ENCODE measurements around the gene SHOC2.

Gene SHOC2

DNA sequence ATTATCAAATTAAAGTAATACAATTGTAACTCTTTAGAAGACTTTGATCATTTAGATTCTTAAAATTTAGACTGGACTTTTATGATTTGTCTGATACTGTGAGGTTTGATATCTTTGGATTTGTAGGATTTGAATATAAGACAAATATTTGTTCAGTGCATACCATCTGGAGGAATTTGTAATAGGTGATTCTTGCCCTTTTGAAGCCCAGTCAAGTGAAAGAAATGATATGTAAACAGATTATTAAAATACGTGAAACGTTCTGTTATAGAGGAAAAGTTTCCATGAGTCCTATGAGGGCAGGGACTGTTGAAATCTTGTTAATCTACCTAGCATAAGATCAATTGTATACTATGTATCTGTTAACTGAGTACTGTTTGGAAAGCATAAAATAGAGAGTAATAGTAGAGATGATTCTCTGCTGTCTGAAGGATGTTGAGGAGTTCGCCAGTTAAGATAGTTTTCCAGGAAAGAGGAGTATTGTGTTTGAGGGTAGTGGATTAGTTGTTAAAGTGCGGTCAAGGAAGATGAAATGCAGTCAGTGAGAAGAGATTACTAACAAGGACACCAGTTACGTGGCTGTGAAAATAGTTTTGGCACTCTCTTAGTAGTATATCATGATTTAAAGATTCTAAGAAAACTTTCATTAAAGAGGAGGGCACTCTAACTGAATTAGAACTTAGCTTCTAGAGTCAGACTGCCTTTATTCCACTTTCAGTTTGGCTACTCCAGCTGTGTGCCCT lies 33.3 kb upstream of the SHOC2 start:
- H3K9me3 ChIP-seq (ENCODE audit: control extremely low read depth in 1 of 5, control insufficient read depth in 4 of 5, insufficient read depth in 2 of 5, low read depth in 1 of 5, low read length in 4 of 5) = no peaks in the 10 kb centered on the region
- H3K27me3 ChIP-seq (replicated peaks in 2 of 5; ENCODE audit: control insufficient read depth in 4 of 5, insufficient read depth in 5 of 5, low read length in 4 of 5) = no peaks in the 10 kb centered on the region
- peaks cover 0 to 4% (median 1%) of the 10 kb centered on the region in 4 experiments for H3K4me1 ChIP-seq (ENCODE audit: control extremely low read depth in 1 of 4, control insufficient read depth in 4 of 4, insufficient read depth in 4 of 4, low read length in 3 of 4)
- peaks cover 19 to 83% (median 35%) of the 10 kb centered on the region in 4 experiments for H3K36me3 ChIP-seq (ENCODE audit: control insufficient read depth in 4 of 4, insufficient read depth in 4 of 4, low read length in 3 of 4)
- ChIA-PET POLR2A (no interaction called here), CTCF (interaction anchor here (1.3 to 1.6 kb wide), 4 partner anchors 10 to 141 kb away, joined by 3 to 7 read pairs (median 4); no protein-coding TSS in a partner anchor)
- 67% methylated on average over 3 of the region's 5 CpGs for whole genome bisulfite sequencing (ENCODE audit: insufficient coverage)
- DNase-seq = no peak
- no peak overlapping the region for H3K27ac ChIP-seq (ENCODE audit: insufficient read depth in 1 of 2, low read depth in 1 of 2, low read length in 2 of 2, poor library complexity in 1 of 2, severe bottlenecking in 2 of 2)
- no peak overlapping the region for H3K4me3 ChIP-seq (ENCODE audit: control insufficient read depth in 1 of 7, extremely low read depth in 1 of 7, insufficient read depth in 4 of 7, low read depth in 2 of 7, low read length in 6 of 7)

DNA sequence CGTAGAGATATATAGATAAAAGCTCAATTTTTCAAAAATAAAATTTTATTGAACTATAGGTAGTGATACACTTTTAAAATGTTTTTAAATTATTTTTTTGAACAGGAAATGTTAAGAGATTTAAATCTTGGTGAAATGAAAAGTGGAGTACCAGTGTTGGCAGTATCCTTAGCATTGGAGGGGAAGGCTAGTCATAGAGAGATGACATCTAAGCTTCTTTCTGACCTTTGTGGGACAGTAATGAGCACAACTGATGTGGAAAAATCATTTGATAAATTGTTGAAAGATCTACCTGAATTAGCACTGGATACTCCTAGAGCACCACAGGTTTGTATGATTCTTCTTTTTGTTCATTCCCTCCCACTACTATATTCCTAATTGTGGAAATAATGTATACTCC lies 31.8 kb upstream of the SHOC2 start:
- DNase-seq = no peak
- H3K9me3 ChIP-seq (ENCODE audit: control extremely low read depth in 1 of 5, control insufficient read depth in 4 of 5, insufficient read depth in 2 of 5, low read depth in 1 of 5, low read length in 4 of 5) = no peaks in the 10 kb centered on the region
- WGBS (ENCODE audit: insufficient coverage) = no CpG with 5 or more reads among the region's 1 CpG
- ChIA-PET CTCF (interaction anchor here (0.6 to 1.6 kb wide), 6 partner anchors 9 to 142 kb away, joined by 3 to 7 read pairs (median 4); no protein-coding TSS in a partner anchor), POLR2A (interaction anchor here (1.2 kb wide), 1 partner anchor 15 kb away, joined by 3 read pairs; no protein-coding TSS in a partner anchor)
- H3K27ac ChIP-seq (ENCODE audit: insufficient read depth in 1 of 2, low read depth in 1 of 2, low read length in 2 of 2, poor library complexity in 1 of 2, severe bottlenecking in 2 of 2) = no peak overlapping the region
- H3K36me3 ChIP-seq (ENCODE audit: control insufficient read depth in 4 of 4, insufficient read depth in 4 of 4, low read length in 3 of 4) = peaks cover 19 to 82% (median 33%) of the 10 kb centered on the region in 4 experiments
- no peak overlapping the region for H3K4me3 ChIP-seq (ENCODE audit: control insufficient read depth in 1 of 7, extremely low read depth in 1 of 7, insufficient read depth in 4 of 7, low read depth in 2 of 7, low read length in 6 of 7)
- H3K4me1 ChIP-seq (ENCODE audit: control extremely low read depth in 1 of 4, control insufficient read depth in 4 of 4, insufficient read depth in 4 of 4, low read length in 3 of 4) = peaks cover 0 to 4% (median 1%) of the 10 kb centered on the region in 4 experiments
- H3K27me3 ChIP-seq (replicated peaks in 2 of 5; ENCODE audit: control insufficient read depth in 4 of 5, insufficient read depth in 5 of 5, low read length in 4 of 5) = no peaks in the 10 kb centered on the region

DNA sequence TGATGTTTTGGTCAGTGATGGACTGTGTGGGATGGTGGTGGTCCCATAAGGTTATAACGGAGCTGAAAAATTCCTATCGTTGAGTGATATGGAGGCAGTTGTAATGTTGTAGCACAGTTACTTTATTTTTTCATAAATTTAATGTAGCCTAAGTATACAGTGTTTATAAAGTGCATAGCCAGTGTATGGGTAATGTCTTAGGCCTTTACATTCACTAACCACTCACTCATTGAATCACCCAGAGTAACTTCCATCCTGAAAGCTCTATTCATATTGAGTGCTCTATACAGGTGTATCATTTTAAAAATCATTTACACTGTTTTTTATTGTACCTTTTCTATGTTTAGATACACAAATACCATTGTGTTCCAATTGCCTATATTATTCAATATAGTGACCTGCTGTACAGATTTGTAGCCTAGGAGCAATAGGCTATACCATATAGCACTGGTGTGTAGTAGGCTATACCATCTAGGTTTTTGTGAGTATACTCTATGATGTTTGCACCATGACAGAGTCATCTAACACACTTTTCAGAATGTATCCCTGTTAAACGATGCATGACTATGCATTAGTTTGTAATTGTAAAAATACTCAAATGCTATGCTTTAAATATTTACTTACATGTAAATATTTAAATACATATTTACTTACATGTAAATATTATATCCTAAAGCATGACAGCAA lies 26.7 kb upstream of the SHOC2 start:
- Histone ChIP-seq H3K27me3 (replicated peaks in 2 of 5; ENCODE audit: control insufficient read depth in 4 of 5, insufficient read depth in 5 of 5, low read length in 4 of 5) (no peaks in the 10 kb centered on the region), H3K4me3 (ENCODE audit: control insufficient read depth in 1 of 7, extremely low read depth in 1 of 7, insufficient read depth in 4 of 7, low read depth in 2 of 7, low read length in 6 of 7) (no peak overlapping the region), H3K27ac (ENCODE audit: insufficient read depth in 1 of 2, low read depth in 1 of 2, low read length in 2 of 2, poor library complexity in 1 of 2, severe bottlenecking in 2 of 2) (no peak overlapping the region), H3K9me3 (ENCODE audit: control extremely low read depth in 1 of 5, control insufficient read depth in 4 of 5, insufficient read depth in 2 of 5, low read depth in 1 of 5, low read length in 4 of 5) (no peaks in the 10 kb centered on the region), H3K4me1 (ENCODE audit: control extremely low read depth in 1 of 4, control insufficient read depth in 4 of 4, insufficient read depth in 4 of 4, low read length in 3 of 4) (no peaks in the 10 kb centered on the region), H3K36me3 (ENCODE audit: control insufficient read depth in 4 of 4, insufficient read depth in 4 of 4, low read length in 3 of 4) (peaks cover 24 to 72% (median 33%) of the 10 kb centered on the region in 4 experiments)
- no CpG with 5 or more reads among the region's 3 CpGs for WGBS (ENCODE audit: insufficient coverage)
- POLR2A ChIA-PET = no interaction called here
- no peak for DNase-seq
- CTCF ChIA-PET = interaction anchor here (0.5 to 5.3 kb wide), 14 partner anchors 10 to 282 kb away, joined by 3 to 32 read pairs (median 4); no protein-coding TSS in a partner anchor

DNA sequence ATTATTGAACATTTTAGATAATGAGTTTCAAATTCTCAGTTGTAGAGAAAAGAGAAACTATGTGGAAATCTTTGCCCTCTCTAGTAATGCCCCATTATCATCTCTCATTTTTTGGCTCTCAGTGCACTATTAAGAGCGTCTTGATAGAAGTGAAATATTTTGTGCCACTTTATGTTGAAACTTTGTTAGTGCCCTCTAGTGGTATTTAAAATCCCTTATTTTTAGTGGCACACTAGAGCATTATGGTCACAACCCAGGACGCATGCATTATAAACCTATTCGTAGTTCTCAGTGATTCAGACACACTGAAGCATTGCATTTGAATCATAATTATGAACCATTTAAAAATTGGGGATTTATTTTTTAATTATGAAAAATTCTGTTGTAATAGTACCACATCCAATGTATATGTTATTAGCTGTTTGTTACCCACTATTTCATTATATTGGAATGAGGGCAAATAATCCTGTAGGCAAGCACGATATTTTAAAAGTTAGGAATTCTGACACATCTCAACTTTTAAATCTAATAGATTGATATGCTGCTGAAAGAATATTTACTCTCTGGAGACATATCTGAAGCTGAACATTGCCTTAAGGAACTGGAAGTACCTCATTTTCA lies 25.7 kb upstream of the SHOC2 start:
- POLR2A ChIA-PET = no interaction called here
- H3K9me3 ChIP-seq (ENCODE audit: control extremely low read depth in 1 of 5, control insufficient read depth in 4 of 5, insufficient read depth in 2 of 5, low read depth in 1 of 5, low read length in 4 of 5) = no peaks in the 10 kb centered on the region
- H3K27me3 ChIP-seq (replicated peaks in 2 of 5; ENCODE audit: control insufficient read depth in 4 of 5, insufficient read depth in 5 of 5, low read length in 4 of 5) = no peaks in the 10 kb centered on the region
- CTCF ChIA-PET = interaction anchor here (0.6 to 5.3 kb wide), 17 partner anchors 10 to 171 kb away, joined by 3 to 32 read pairs (median 4); partner anchors contain the start of gene PDCD4
- WGBS (ENCODE audit: insufficient coverage) = no CpG with 5 or more reads among the region's 4 CpGs
- no peak overlapping the region for H3K27ac ChIP-seq (ENCODE audit: insufficient read depth in 1 of 2, low read depth in 1 of 2, low read length in 2 of 2, poor library complexity in 1 of 2, severe bottlenecking in 2 of 2)
- DNase-seq = peak; percentile 58 to 83 (median 78)
- peaks cover 26 to 76% (median 31%) of the 10 kb centered on the region in 4 experiments for H3K36me3 ChIP-seq (ENCODE audit: control insufficient read depth in 4 of 4, insufficient read depth in 4 of 4, low read length in 3 of 4)
- H3K4me1 ChIP-seq (ENCODE audit: control extremely low read depth in 1 of 4, control insufficient read depth in 4 of 4, insufficient read depth in 4 of 4, low read length in 3 of 4) = no peaks in the 10 kb centered on the region
- H3K4me3 ChIP-seq (ENCODE audit: control insufficient read depth in 1 of 7, extremely low read depth in 1 of 7, insufficient read depth in 4 of 7, low read depth in 2 of 7, low read length in 6 of 7) = no peak overlapping the region

DNA sequence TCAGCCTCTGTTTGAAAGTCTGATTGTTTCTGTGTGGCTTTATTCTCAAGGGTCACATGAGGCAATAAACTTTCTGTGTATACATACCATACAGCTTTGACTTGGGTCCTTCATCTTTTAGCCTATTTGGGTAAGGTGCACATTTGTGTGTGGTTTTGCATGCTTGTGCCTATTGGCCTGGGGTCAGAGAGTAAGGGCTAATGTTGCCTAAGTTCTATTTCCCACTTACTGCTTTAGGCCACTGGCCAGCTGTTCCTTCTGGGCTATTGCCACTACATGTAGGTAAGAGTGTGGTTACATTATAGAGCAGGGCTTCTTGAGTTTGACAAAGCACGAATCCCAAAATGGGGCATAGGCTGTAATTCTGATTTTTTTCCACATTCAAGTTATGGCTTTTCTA lies 22.2 kb upstream of the SHOC2 start:
- no peak overlapping the region for H3K4me3 ChIP-seq (ENCODE audit: control insufficient read depth in 1 of 7, extremely low read depth in 1 of 7, insufficient read depth in 4 of 7, low read depth in 2 of 7, low read length in 6 of 7)
- ChIA-PET CTCF (interaction anchor here (0.9 to 3.7 kb wide), 12 partner anchors 9 to 297 kb away, joined by 3 to 22 read pairs (median 6); no protein-coding TSS in a partner anchor), POLR2A (no interaction called here)
- DNase-seq = no peak
- no peak overlapping the region for H3K27ac ChIP-seq (ENCODE audit: insufficient read depth in 1 of 2, low read depth in 1 of 2, low read length in 2 of 2, poor library complexity in 1 of 2, severe bottlenecking in 2 of 2)
- H3K36me3 ChIP-seq (ENCODE audit: control insufficient read depth in 4 of 4, insufficient read depth in 4 of 4, low read length in 3 of 4) = peaks cover 25 to 73% (median 34%) of the 10 kb centered on the region in 4 experiments
- no CpG with 5 or more reads among the region's 1 CpG for WGBS (ENCODE audit: insufficient coverage)
- no peaks in the 10 kb centered on the region for H3K9me3 ChIP-seq (ENCODE audit: control extremely low read depth in 1 of 5, control insufficient read depth in 4 of 5, insufficient read depth in 2 of 5, low read depth in 1 of 5, low read length in 4 of 5)
- H3K27me3 ChIP-seq (replicated peaks in 2 of 5; ENCODE audit: control insufficient read depth in 4 of 5, insufficient read depth in 5 of 5, low read length in 4 of 5) = no peaks in the 10 kb centered on the region
- no peaks in the 10 kb centered on the region for H3K4me1 ChIP-seq (ENCODE audit: control extremely low read depth in 1 of 4, control insufficient read depth in 4 of 4, insufficient read depth in 4 of 4, low read length in 3 of 4)

DNA sequence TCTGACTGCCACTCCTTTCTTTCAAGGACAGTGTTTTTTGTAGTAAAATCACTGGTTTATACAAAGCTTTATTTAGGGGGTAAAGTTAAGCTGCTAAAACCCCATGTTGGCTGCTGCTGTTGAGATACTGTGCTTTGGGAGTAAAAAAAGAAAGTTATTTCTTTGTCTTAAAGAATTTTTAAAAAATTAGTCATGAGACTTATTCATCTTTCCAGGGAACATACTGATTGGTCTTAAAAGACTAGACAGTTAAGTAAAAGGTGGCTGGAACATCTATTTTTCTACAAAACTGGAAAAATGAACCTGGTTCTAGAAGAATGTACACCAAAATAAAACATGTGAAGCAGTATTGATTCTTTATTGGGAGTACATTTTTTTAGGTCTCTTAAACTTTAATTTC lies 21.0 kb upstream of the SHOC2 start:
- H3K36me3 ChIP-seq (ENCODE audit: control insufficient read depth in 4 of 4, insufficient read depth in 4 of 4, low read length in 3 of 4) = peaks cover 25 to 67% (median 34%) of the 10 kb centered on the region in 4 experiments
- no peaks in the 10 kb centered on the region for H3K27me3 ChIP-seq (replicated peaks in 2 of 5; ENCODE audit: control insufficient read depth in 4 of 5, insufficient read depth in 5 of 5, low read length in 4 of 5)
- no peaks in the 10 kb centered on the region for H3K9me3 ChIP-seq (ENCODE audit: control extremely low read depth in 1 of 5, control insufficient read depth in 4 of 5, insufficient read depth in 2 of 5, low read depth in 1 of 5, low read length in 4 of 5)
- POLR2A ChIA-PET = interaction anchor here (0.7 kb wide), 1 partner anchor 8 kb away, joined by 3 read pairs; no protein-coding TSS in a partner anchor
- no peak overlapping the region for H3K27ac ChIP-seq (ENCODE audit: insufficient read depth in 1 of 2, low read depth in 1 of 2, low read length in 2 of 2, poor library complexity in 1 of 2, severe bottlenecking in 2 of 2)
- no peak overlapping the region for H3K4me3 ChIP-seq (ENCODE audit: control insufficient read depth in 1 of 7, extremely low read depth in 1 of 7, insufficient read depth in 4 of 7, low read depth in 2 of 7, low read length in 6 of 7)
- DNase-seq = no peak
- CTCF ChIA-PET = interaction anchor here (0.9 to 3.7 kb wide), 5 partner anchors 12 to 298 kb away, joined by 3 to 22 read pairs (median 4); no protein-coding TSS in a partner anchor
- H3K4me1 ChIP-seq (ENCODE audit: control extremely low read depth in 1 of 4, control insufficient read depth in 4 of 4, insufficient read depth in 4 of 4, low read length in 3 of 4) = no peaks in the 10 kb centered on the region

All from common myeloid progenitor, CD34-positive (primary cell).